ENCODE data around the gene MCF2L.

The MCF2L gene

GRCh38 chr13:113014752-113015745 is 46.0 kb downstream of the MCF2L start:
- DNase-seq (ENCODE audit: low read depth in 2 of 2, low spot score in 1 of 2), result no peak

GRCh38 chr13:113015826-113016525 is 47.0 kb downstream of the MCF2L start:
- DNase-seq (ENCODE audit: low read depth in 2 of 2, low spot score in 1 of 2), result no peak

- no peak for DNase-seq (ENCODE audit: low read depth in 2 of 2, low spot score in 1 of 2)
Observed at GRCh38 chr13:113016526-113017295, 47.7 kb downstream of the MCF2L start.

DNA sequence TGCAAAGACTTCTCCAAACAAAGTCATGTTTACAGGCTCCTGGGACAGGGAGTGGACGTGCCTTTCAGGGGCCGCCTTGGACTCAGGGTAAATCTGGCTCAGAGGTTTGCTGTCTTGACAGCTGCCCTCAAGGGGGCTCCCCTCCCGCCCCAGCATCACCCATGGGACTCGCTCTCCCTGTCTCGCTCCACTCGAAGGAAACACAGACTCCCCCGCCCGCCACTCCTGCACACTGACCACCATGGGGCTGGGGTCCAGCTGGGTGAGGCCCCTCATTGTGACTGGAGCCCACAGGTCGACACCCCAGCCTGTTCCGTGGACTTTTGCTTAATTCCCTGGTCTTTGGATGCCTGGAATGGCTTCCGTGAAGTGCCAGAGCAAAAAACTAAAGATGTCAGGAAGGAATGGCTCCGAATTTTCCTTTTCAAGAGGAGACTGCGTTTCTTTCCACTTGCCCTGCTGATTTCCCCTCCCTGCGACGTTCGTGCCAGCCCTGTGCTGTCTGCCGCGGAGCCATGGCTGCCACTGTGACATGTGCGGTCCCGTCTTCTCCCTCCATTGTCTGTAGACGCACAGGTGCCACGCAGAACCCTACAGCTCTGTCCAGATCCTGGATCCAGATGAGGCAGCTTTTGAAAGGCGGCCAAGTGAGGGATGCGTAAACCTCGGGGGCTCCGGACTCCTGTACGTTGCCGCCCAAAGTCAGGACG is 48.6 kb downstream of the MCF2L start:
- DNase-seq (ENCODE audit: low read depth in 2 of 2, low spot score in 1 of 2), result no peak

DNA sequence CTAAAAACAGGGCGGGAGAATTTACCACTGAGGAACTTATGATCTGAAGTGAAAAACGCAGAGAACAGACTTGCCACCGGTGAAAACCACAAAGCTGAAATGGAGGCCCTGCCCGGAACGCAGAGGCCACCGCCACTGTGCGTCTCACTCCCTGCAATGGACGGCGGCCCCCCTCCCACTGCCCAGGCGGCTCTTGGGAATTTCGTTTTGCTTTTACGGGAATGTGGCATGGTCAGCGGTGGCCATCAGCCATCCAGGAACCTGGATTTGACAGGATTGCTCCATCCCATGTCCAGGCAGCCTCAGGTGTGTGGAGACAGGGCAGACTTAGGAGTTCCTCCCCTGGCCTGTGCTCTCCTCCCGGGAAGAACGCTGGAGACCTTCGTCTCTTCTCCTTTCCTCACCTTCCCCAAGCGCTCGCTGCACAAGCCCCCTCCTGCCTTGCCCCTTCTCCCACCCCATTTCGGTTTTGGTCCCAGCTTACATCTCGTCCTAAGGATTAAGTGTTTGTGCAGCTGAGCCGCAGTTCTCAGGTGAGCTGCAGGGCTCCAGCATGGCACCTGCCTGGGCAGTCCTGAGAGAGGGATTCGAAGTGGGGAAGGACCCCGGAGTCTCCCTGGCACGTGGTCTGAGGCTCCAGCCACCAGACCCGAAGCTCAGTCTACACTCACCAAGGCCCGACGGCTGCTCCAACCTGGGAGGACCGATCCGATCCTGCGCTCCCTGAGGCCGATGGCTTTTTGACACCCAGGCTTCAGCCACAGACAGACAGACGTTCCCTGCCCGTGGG is 49.9 kb downstream of the MCF2L start:
- no peak for DNase-seq (ENCODE audit: low read depth in 2 of 2, low spot score in 1 of 2)

DNA sequence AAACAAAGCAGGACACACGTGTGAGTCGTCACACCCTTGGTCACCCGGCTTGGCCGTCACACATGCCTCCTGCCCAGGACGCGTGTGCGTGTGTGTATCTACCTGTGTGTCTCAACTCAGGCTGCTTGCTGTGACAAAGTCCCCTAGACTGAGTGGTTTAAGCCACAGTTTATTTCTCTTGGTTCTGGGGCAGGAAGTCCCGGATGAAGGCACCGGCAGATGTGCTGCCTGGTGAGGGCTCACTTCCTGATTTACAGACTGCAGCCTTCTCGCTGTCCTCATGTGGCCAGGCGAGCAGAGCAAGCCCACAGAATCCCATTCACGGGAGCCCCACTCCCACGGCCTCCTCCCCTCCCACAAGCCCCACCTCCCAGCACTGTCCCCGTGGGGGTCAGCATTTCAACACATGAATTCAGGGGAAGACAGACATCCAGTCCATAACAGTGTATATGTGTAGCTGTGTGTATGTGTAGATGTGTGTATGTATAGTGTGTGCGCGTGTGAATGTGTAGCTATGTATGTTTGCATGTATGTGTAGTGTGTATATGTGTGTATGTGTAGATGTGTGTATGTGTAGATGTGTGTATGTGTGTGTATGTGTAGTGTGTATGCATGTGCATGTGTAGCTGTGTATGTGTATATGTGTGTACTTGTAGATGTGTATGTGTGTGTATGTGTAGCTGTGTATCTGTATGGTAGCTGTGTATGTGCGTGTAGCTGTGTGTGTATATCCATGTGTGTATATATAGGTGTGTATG is 51.5 kb downstream of the MCF2L start:
- DNase-seq (ENCODE audit: low read depth in 2 of 2, low spot score in 1 of 2), result no peak

GRCh38 chr13:113021391-113021790 is 52.4 kb downstream of the MCF2L start:
- no peak for DNase-seq (ENCODE audit: low read depth in 2 of 2, low spot score in 1 of 2)

- DNase-seq (ENCODE audit: low read depth in 2 of 2, low spot score in 1 of 2), result no peak
Observed at GRCh38 chr13:113021811-113022210, 52.8 kb downstream of the MCF2L start.

DNA sequence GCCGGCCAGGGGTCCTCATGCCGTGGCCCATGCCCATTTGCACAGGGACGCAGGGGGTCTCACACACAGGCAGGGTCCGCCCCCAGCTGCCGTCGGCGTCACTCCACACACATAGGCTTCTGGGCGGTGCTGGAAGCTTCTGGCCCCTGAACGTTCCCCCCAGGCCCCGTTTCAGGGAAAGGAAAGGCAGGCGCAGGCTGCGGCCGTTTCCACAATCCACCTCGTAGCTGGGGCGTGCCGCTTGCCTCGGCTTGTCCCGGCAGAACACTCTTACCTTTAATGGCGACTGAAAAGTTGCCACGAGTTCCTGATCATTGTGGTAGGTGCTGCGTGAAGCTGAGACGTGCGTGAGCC is 53.4 kb downstream of the MCF2L start:
- DNase-seq (ENCODE audit: low read depth in 2 of 2, low spot score in 1 of 2), result no peak

DNA sequence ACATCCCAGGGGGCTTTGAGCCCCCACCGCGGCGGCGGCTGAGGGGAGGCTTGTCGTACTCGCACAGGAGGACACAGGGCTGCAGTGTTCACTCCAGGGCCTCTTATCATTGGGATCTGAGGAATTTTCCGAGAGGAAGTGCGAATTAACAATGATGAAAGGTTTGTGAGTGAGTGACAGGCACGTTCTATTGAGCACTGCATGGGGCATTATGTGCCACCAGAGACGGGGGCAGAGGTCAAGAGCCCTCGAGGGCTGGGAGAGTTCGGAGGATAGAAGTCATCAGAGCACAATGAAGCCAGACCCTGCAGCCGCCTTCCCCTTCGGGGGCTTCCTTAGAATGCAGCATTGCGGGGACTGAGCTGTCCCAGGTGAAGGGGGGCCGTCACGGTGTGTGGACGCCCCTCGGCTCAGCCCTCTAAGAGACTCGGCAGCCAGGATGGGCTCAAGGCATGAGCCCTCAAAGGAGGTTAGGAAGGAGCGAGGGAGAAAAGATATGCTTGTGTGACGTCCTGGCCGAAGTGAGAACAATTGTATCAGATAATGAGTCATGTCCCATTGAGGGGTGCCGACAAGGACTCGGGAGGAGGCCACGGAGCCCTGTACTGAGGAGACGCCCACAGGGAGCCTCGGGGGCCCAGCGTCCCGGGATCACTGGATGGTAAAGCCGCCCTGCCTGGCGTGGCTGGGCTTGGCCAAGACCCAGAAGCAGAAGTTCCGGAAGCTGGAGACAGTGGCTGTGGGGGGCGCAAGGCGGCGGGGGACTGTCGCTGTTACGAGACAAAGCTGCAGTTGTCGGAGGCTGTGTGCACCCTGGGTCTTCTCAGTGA is 53.9 kb downstream of the MCF2L start:
- no peak for DNase-seq (ENCODE audit: low read depth in 2 of 2, low spot score in 1 of 2)

DNA sequence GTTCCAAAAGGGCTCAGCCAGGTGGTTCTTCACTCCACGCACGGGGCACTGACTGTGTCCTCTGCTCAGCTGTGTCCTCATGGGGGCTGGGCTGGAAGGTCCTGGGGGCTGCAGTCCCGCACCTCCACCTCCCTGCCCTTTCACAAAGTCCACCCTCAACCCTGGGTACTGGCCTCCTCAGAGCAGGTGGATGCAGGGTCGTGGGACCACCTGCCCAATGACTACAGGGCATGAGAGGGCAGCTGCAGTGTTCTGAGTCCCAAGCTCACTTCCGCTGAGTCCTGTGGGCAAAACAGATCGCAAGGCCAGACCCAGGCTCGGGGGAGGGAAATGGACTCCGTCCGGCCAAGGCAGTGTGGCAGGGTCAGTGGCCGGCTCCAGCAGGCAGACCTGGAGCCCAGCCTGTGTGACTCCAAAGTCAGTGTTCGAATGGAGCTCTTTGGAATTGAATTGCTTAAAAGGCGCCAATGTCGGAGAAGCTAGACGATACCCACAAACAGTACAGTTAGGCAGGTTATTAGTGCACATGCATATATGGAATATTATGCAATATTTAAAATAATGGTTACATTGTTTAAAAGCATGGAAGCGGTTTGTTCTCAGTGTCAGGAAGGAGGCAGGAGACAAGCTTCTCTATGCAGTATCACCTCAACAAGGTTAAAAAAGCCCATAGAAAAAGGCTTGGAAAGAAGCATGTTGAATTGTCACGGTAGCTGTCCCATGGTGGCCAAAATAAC is 54.8 kb downstream of the MCF2L start:
- DNase-seq (ENCODE audit: low read depth in 2 of 2, low spot score in 1 of 2), result no peak

DNA sequence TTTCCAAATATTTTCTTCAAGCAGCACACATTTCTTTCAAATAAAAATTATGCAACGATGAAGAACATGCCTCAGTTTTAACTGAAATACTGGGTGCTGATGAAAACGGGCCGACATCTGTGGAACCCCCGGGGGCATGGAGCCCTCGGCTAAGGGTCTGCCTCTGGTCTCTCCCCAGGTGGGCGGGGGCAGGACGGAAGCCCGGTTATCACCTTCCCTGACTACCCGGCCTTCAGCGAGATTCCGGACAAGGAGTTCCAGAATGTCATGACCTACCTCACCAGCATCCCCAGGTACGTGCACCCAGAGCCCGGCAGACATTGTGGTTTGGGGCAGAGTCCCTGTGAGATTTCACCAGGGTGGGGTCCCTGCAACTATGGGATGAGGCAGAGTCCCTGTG is 55.5 kb downstream of the MCF2L start:
- no peak for DNase-seq (ENCODE audit: low read depth in 2 of 2, low spot score in 1 of 2)

- no peak for DNase-seq (ENCODE audit: low read depth in 2 of 2, low spot score in 1 of 2)
Observed at GRCh38 chr13:113026391-113026910, 57.4 kb downstream of the MCF2L start.

GRCh38 chr13:113027095-113027494 is 58.1 kb downstream of the MCF2L start:
- DNase-seq (ENCODE audit: low read depth in 2 of 2, low spot score in 1 of 2), result no peak

GRCh38 chr13:113027566-113027965 is 58.6 kb downstream of the MCF2L start:
- DNase-seq (ENCODE audit: low read depth in 2 of 2, low spot score in 1 of 2), result no peak

GRCh38 chr13:113028336-113029060 is 59.5 kb downstream of the MCF2L start:
- no peak for DNase-seq (ENCODE audit: low read depth in 2 of 2, low spot score in 1 of 2)

DNA sequence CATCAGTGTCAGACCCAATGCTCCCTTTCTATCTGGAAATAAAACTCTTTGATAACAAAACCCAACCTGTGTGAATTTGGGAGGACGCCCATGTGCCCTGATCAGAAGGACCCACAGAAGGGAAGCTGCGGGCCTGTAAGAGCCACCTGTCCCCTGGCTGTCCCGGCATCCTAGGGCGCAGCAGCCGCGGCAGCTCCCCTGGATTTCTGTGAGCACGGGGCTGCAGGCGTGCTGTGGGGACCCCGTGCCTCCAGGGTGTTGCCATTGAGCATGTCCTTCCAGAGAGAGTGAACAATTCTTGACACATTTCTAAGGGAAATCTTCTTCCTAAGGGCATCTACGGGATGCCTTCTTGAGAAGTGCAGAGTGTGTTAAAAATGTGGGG is 60.0 kb downstream of the MCF2L start:
- no peak for DNase-seq (ENCODE audit: low read depth in 2 of 2, low spot score in 1 of 2)

All from stimulated activated CD8-positive, alpha-beta memory T cell treated with anti-CD3 and anti-CD28 coated beads, Interleukin-4, amount 100 ng/mL, for 4 hours (primary cell).